OCI-LY1 (cell line): ENCODE data around the gene ALDH6A1.

Source experiments
- H2AFZ ChIP-seq: fragments of 200-600 bp; sonication (generic), shearing (Covaris generic); 2 replicates; pipeline ENCODE4 v1.6.0; 2014; ENCODE audit warnings: antibody characterized with exemption, mild to moderate bottlenecking, low read length
- H3F3A ChIP-seq: fragments of 200-600 bp; sonication (generic), shearing (Covaris generic); 2 replicates; pipeline ENCODE4 v1.6.0; 2014; ENCODE audit warnings: mild to moderate bottlenecking, antibody characterized with exemption, low read length, moderate library complexity; ENCODE audit not compliant: insufficient read depth
- H3K27ac ChIP-seq: fragments of 200-600 bp; sonication (generic); 2 replicates; pipeline ENCODE4 v1.5.1; 2014; ENCODE audit warnings: low read length, mixed run types, mild to moderate bottlenecking, low read depth; ENCODE audit not compliant: poor library complexity, severe bottlenecking
- H3K27me3 ChIP-seq: fragments of 200-600 bp; sonication (generic); 2 replicates; pipeline ENCODE4 v1.6.0; 2014; ENCODE audit warnings: antibody characterized with exemption, mild to moderate bottlenecking, low read length, moderate library complexity; ENCODE audit not compliant: insufficient read depth
- H3K36me3 ChIP-seq: fragments of 200-600 bp; sonication (generic); 2 replicates; pipeline ENCODE4 v1.6.1; 2014; ENCODE audit warnings: mild to moderate bottlenecking, antibody characterized with exemption, low read length, moderate library complexity, mixed read lengths; ENCODE audit not compliant: insufficient read depth
- H3K4me1 ChIP-seq: fragments of 200-600 bp; sonication (generic); 2 replicates; pipeline ENCODE4 v1.5.1; 2014; ENCODE audit warnings: mild to moderate bottlenecking, low read length, moderate library complexity; ENCODE audit not compliant: insufficient read depth, severe bottlenecking
- H3K4me2 ChIP-seq: fragments of 200-600 bp; sonication (generic), shearing (Covaris generic); 2 replicates; pipeline ENCODE4 v1.6.1; 2014; ENCODE audit warnings: low read length
- H3K4me3 ChIP-seq: fragments of 200-600 bp; sonication (generic); 2 replicates; pipeline ENCODE4 v1.5.1; 2014; ENCODE audit warnings: low read length, low read depth, mild to moderate bottlenecking, mixed read lengths; ENCODE audit not compliant: poor library complexity, severe bottlenecking
- H3K79me2 ChIP-seq: fragments of 200-600 bp; shearing (Covaris generic); 2 replicates; pipeline ENCODE4 v1.6.1; 2016; ENCODE audit warnings: mixed run types, low read length, mixed read lengths; ENCODE audit not compliant: insufficient read depth
- H3K9ac ChIP-seq: fragments of 200-600 bp; sonication (generic), shearing (Covaris generic); 2 replicates; pipeline ENCODE4 v1.6.1; 2014; ENCODE audit warnings: mild to moderate bottlenecking, low read length, mixed read lengths
- H3K9me2 ChIP-seq: fragments of 200-600 bp; sonication (generic), shearing (Covaris generic); 2 replicates; pipeline ENCODE4 v1.6.1; 2014; ENCODE audit warnings: low read depth, mild to moderate bottlenecking, low read length, mixed read lengths
- H3K9me3 ChIP-seq: fragments of 200-600 bp; shearing (Covaris generic); 2 replicates; pipeline ENCODE4 v1.6.1; 2014; ENCODE audit warnings: low read length, mixed read lengths
- H4K20me1 ChIP-seq: fragments of 200-600 bp; sonication (generic), shearing (Covaris generic); 2 replicates; pipeline ENCODE4 v1.6.0; 2016; ENCODE audit warnings: mild to moderate bottlenecking, low read length; ENCODE audit not compliant: insufficient read depth
- CTCF ChIP-seq: fragments of 200-600 bp; sonication (generic), shearing (Covaris generic); IDR thresholded peaks from 2 replicates; pipeline ENCODE4 v1.5.1; 2017; ENCODE audit warnings: mild to moderate bottlenecking, antibody characterized with exemption, low read length, moderate library complexity, mixed read lengths
- EZH2 ChIP-seq: fragments of 200-600 bp; sonication (generic), shearing (Covaris generic); IDR thresholded peaks from 2 replicates; pipeline ENCODE4 v1.8.0; 2017; ENCODE audit warnings: borderline replicate concordance, mixed run types, mild to moderate bottlenecking, antibody characterized with exemption, low read length, moderate library complexity, mixed read lengths

The ALDH6A1 gene

GRCh38 chr14:74089251-74090020, 5.2 kb upstream of the ALDH6A1 start:
- no peak overlapping the region for H3K27ac ChIP-seq
- H3K4me1 ChIP-seq: peaks cover 12% of the 10 kb centered on the region
- no peaks in the 10 kb centered on the region for H3K9me3 ChIP-seq
- no peaks in the 10 kb centered on the region for H3K9me2 ChIP-seq
- no peak overlapping the region for H3K4me3 ChIP-seq
- H3F3A ChIP-seq: no peaks in the 10 kb centered on the region
- H2AFZ ChIP-seq: no peak overlapping the region
- no peak overlapping the region for H3K4me2 ChIP-seq
- peaks cover 23% of the 10 kb centered on the region; the same call in 1 of the 2 replicates for H3K79me2 ChIP-seq
- H3K9ac ChIP-seq: no peak overlapping the region
- no peaks in the 10 kb centered on the region for H4K20me1 ChIP-seq
- H3K36me3 ChIP-seq: peaks cover 5% of the 10 kb centered on the region; the same call in 1 of the 2 replicates
- TF ChIP-seq CTCF (no peak), EZH2 (no peak)
- H3K27me3 ChIP-seq: no peaks in the 10 kb centered on the region

GRCh38 chr14:74085828-74086227, 1.6 kb upstream of the ALDH6A1 start:
- Histone ChIP-seq H3K9ac (peak overlapping the region; percentile 85), H3K4me2 (peak overlapping the region; percentile 95), H3K4me1 (peaks cover 24% of the 10 kb centered on the region), H3K27me3 (no peaks in the 10 kb centered on the region), H3K79me2 (peaks cover 23% of the 10 kb centered on the region; the same call in 1 of the 2 replicates), H3F3A (no peaks in the 10 kb centered on the region), H4K20me1 (no peaks in the 10 kb centered on the region), H3K9me2 (no peaks in the 10 kb centered on the region), H3K4me3 (peak overlapping the region; percentile 86), H3K9me3 (no peaks in the 10 kb centered on the region), H2AFZ (no peak overlapping the region), H3K36me3 (peaks cover under 1% of the 10 kb centered on the region; the same call in 1 of the 2 replicates), H3K27ac (no peak overlapping the region)
- TF ChIP-seq CTCF (no peak), EZH2 (no peak)

GRCh38 chr14:74085047-74085637, 889 bp upstream of the ALDH6A1 start:
- peaks cover 24% of the 10 kb centered on the region for H3K4me1 ChIP-seq
- H3K79me2 ChIP-seq: peaks cover 23% of the 10 kb centered on the region; the same call in 1 of the 2 replicates
- H3F3A ChIP-seq: no peaks in the 10 kb centered on the region
- TF ChIP-seq EZH2 (no peak), CTCF (no peak)
- H3K9ac ChIP-seq: peak overlapping the region; percentile 85
- no peaks in the 10 kb centered on the region for H3K36me3 ChIP-seq
- H2AFZ ChIP-seq: no peak overlapping the region
- no peaks in the 10 kb centered on the region for H3K27me3 ChIP-seq
- H3K27ac ChIP-seq: no peak overlapping the region
- no peaks in the 10 kb centered on the region for H3K9me2 ChIP-seq
- H3K4me3 ChIP-seq: peak overlapping the region; percentile 86
- H4K20me1 ChIP-seq: no peaks in the 10 kb centered on the region
- peak overlapping the region; percentile 95 for H3K4me2 ChIP-seq
- H3K9me3 ChIP-seq: no peaks in the 10 kb centered on the region
